Right forelimb (tissue), 1 donor: Measurements from ENCODE around the gene FAM227B.
"Not testable (repeated sequence)": the region's sequence is repeated elsewhere in the genome, so short reads cannot be mapped to it uniquely, and the experiment has no call there.

ENCODE experiments used
- DNase-seq: peaks from one replicate; pipeline ENCODE4 v3.0.0-alpha.2; 2018

The FAM227B gene

GRCh38 chr15:49492151-49492550 lies 128.5 kb downstream of the FAM227B start:
- no peak for DNase-seq

- no peak for DNase-seq
Measured at GRCh38 chr15:49490966-49491365, 129.7 kb downstream of the FAM227B start.

- DNase-seq: not testable (repeated sequence)
Measured at GRCh38 chr15:49485401-49485800, 135.2 kb downstream of the FAM227B start.

- not testable (repeated sequence) for DNase-seq
Measured at GRCh38 chr15:49478982-49479381, 141.6 kb downstream of the FAM227B start.

- not testable (repeated sequence) for DNase-seq
Measured at GRCh38 chr15:49478021-49478420, 142.6 kb downstream of the FAM227B start.

GRCh38 chr15:49473031-49473430 lies 147.6 kb downstream of the FAM227B start:
- no peak for DNase-seq

- DNase-seq: no peak
Measured at GRCh38 chr15:49472338-49472737, 148.3 kb downstream of the FAM227B start.

GRCh38 chr15:49471733-49472132 lies 148.9 kb downstream of the FAM227B start:
- no peak for DNase-seq

GRCh38 chr15:49471248-49471647 lies 149.4 kb downstream of the FAM227B start:
- DNase-seq: not testable (repeated sequence)

- DNase-seq: no peak
Measured at GRCh38 chr15:49468481-49468839, 152.2 kb downstream of the FAM227B start.

- no peak for DNase-seq
Measured at GRCh38 chr15:49467746-49468480, 152.7 kb downstream of the FAM227B start.

GRCh38 chr15:49466119-49466518 lies 154.5 kb downstream of the FAM227B start:
- DNase-seq: no peak

GRCh38 chr15:49464522-49464921 lies 156.1 kb downstream of the FAM227B start:
- DNase-seq: no peak

GRCh38 chr15:49462232-49462844 lies 158.3 kb downstream of the FAM227B start:
- DNase-seq: no peak

- no peak for DNase-seq
Measured at GRCh38 chr15:49460411-49460941, 160.1 kb downstream of the FAM227B start.

GRCh38 chr15:49458145-49458544 lies 162.5 kb downstream of the FAM227B start:
- no peak for DNase-seq

GRCh38 chr15:49456166-49456565 lies 164.5 kb downstream of the FAM227B start:
- no peak for DNase-seq

- DNase-seq: no peak
Measured at GRCh38 chr15:49452595-49452994, 168.0 kb downstream of the FAM227B start.

- DNase-seq: no peak
Measured at GRCh38 chr15:49441816-49442215, 178.8 kb downstream of the FAM227B start.

GRCh38 chr15:49441356-49441755 lies 179.3 kb downstream of the FAM227B start:
- no peak for DNase-seq

GRCh38 chr15:49439678-49440395 lies 180.8 kb downstream of the FAM227B start:
- no peak for DNase-seq

- DNase-seq: no peak
Measured at GRCh38 chr15:49438962-49439631, 181.5 kb downstream of the FAM227B start.

- DNase-seq: no peak
Measured at GRCh38 chr15:49436751-49437150, 183.9 kb downstream of the FAM227B start.
